HG02970 (cell line): ENCODE measurements around the gene TBC1D22B.
A peak's percentile ranks its signal among the peaks of the same experiment; 100 is the strongest.

ENCODE experiments used
- ATAC-seq: cut with Tn5 transposase; IDR thresholded peaks from one replicate; pipeline ENCODE4 v1.9.1; 2021; ENCODE audit warnings: mild to moderate bottlenecking, moderate library complexity, moderate number of reproducible peaks; ENCODE audit not compliant: unreplicated experiment, low FRiP score

The TBC1D22B gene

GRCh38 chr6:37347177-37347576, 89.6 kb downstream of the TBC1D22B start:
- no peak for ATAC-seq

- ATAC-seq: no peak
Measured at GRCh38 chr6:37347670-37348111, 90.1 kb downstream of the TBC1D22B start.

DNA sequence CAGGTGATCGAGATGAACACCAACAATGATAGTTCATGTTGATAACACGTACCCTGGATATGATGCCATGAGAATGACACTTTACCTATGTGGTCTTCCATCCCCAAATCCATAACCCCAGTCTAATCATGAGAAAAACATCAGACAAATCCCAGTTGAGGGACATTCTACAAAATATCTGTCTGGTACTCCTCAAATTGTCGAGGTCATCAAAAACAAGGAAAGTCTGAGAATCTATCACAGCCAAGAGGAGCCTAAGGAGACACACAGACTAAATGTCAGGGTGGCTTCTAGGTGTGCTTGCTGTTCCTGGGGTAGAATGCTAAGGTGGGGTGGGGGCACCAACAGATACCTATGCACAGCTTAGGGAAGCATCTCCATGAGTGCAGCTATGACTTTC, 93.5 kb downstream of the TBC1D22B start:
- ATAC-seq: no peak

DNA sequence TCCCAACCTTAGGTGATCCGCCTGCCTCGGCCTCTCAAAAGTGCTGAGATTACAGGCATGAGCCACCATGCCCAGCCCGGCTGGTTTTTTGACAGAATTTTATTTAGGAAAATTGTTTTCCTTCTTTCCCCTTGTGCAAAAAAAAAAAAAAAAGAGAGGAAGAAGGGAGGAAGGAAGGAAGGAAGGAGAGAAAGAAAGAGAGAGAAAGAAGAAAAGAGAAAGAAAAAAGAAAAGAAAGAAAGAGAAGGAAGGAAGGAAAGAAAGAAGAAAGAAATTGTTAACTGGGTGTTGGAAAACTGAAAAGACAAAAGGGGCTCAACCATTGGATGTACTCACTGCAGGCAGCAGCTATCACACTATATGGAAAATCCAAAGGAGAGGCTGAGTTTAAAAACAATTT, 94.8 kb downstream of the TBC1D22B start:
- ATAC-seq: no peak

GRCh38 chr6:37353761-37354525, 96.4 kb downstream of the TBC1D22B start, which contains the start of gene RNF8:
RNF8 (plus strand) TSS chr6:37353983; CDS start chr6:37354165, 182 bp downstream.
- peak; percentile 83 for ATAC-seq

DNA sequence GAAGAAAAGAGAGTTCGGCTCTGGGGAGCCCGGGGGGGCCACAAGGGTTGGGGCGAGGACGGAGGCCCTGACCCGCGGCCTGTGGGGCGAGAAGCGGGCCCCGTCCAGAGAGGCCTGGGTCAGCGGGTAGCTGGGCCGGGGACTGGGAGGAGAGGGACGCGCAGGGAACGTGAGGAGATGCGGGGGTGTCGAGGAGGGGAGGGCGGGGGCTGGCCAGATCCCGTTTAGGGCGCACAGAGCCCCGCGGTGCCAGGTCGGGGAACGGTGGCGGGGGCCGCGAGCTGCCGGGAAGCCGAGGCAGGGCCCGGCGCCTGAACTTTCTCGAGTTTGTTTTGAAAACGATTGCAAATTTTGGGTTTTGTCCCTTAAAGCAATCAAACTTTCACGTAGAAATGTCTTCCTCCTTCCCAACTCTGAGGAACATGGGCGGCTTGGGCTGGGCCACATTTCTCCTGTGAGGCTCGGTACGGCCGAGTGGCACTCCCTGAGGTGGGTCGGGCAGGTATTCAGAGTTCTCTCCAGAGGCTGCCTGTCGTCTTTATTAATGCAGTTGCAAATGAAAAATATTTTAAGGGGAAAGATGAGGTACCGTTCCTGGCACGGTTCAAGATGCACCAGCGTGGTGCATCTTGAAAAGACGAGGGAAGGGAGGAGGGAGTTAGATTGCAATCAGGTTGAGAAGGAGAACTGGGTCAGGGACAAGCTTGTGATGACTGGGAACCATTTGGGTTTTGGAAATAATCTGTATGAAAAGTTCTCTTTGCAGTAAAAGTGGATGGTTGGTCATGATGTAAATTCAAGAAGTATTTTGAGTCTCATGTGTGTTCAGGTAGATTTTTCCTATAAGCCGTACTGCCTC, 97.2 kb downstream of the TBC1D22B start:
- ATAC-seq: no peak

GRCh38 chr6:37357288-37357687, 99.7 kb downstream of the TBC1D22B start:
- ATAC-seq: no peak

GRCh38 chr6:37357860-37358259, 100.3 kb downstream of the TBC1D22B start:
- ATAC-seq: no peak

- no peak for ATAC-seq
Measured at GRCh38 chr6:37359039-37359438, 101.5 kb downstream of the TBC1D22B start.

DNA sequence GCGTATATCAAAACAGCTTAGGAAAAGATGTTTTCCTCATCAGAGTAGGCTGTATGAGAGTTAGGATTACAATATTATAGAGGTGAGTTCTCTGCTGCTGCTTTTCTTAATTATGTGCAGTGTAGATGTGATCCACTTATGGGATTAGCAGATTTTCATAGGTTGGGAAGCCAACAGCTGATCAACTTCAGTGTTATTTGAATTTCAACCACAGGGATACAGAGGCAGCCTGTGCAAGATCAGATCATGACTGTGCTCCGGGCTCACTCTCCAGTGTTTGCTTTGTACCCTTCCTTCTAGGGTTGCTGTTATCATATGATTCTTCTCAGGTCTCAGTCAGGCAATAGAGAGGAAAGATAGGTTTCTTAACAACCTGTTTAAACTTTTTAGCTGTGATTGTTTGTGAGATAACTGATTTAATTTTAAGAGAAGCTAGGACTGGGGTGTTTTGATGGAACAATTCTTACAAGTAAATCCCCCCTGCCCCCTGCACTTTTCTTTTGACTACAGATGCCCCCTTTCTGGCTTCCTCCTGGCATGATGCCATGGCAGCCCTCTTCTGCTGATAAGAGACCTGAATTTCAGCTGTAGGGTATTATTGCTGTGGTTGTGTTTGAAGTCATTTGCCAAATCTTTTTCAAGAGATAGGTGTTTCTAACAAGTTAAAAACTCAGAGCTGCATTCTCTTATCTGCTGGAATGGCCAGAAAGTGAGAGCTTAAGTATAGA, 104.7 kb downstream of the TBC1D22B start:
- ATAC-seq: no peak

DNA sequence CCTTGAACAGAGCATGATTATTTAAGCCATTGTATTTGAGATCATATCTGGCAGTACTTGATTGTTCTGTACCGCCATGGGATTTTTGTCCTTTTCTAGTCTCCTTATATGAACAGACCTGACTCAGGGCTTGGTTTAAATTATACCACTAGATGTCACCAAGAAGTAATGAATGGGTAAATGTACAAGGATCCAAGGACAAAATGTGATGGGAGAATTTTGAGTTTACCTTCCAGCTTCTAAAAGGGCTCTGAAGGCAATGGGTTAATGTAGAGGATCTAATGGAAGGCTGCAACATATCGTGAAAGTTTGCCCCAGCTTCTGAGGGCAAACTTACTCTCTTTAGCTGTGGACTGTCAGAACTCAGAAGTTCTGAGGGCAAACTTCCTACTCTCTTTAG, 108.2 kb downstream of the TBC1D22B start:
- ATAC-seq: no peak

GRCh38 chr6:37366910-37367309, 109.3 kb downstream of the TBC1D22B start:
- no peak for ATAC-seq

DNA sequence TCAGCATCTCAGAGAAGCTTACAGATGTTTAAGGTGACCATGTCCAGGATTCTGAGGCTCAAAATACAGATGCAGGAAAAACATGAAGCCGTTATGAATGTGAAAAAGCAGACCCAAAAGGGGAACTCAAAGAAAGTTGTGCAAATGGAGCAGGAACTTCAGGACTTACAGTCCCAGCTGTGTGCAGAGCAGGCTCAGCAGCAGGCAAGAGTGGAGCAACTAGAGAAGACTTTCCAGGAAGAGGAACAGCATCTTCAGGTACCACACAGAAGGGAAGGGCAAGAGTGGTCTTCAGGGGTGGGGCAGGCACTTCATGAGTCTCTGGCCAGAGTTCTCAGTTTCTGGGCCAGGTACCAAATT, 111.4 kb downstream of the TBC1D22B start:
- ATAC-seq: no peak

GRCh38 chr6:37369321-37370201, 112.0 kb downstream of the TBC1D22B start:
- ATAC-seq: no peak

GRCh38 chr6:37371154-37372083, 113.8 kb downstream of the TBC1D22B start:
- no peak for ATAC-seq

DNA sequence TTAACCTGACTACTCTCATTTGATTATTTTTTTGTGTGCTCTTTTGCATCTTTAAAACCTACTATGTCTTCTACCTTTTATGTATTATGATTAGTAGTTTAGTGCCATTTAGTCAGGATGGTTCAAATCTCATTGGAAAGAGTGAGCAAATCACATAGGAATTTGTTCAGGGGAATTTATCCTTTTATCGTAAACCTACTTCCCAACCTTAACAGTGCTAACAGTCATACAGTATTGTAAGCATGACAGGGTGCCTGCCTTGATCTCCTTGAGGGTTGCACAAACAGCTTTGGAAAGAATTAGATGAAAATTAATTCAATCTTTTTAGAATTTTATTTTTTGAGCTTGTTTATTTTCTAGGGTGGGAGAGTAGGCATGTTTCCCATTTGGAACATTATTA, 114.5 kb downstream of the TBC1D22B start:
- no peak for ATAC-seq

DNA sequence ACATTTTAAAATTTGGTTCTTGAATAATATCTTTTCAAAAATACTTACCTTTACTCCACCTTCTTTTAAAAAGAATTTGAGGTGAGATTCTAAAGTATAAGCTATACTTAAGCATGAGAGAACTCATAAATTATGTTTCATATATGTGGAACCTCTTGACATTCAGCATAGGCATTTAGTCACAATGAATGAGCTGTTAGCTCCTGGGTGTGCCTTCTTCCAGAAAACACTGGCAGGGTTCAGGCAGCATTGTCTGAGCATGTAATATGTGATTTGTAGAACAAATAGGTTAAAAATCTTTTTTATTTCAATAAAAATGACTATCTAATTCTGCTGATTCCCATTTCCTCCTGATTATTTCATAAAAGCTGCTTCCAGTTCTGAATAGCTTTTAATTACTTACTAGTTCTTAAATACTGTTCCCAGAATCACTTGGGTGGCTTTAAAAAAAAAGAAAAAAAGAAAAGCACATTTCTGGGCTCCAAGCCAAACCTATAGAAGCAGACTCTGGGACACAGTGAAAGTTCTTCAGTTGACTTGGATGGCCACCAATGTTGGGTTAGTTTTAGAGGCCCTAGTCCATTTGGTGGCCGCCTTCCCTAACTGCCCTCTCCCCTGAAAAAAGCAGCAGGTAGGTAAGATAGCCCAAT, 116.4 kb downstream of the TBC1D22B start:
- ATAC-seq: no peak

GRCh38 chr6:37375376-37375775, 117.8 kb downstream of the TBC1D22B start:
- ATAC-seq: no peak
